Thoracic aorta endothelial cell (primary cell): ENCODE data around the gene RETSAT. TPM values are rescaled to one million over a fixed set of nuclear protein-coding genes. Genes with fewer than 3 reads are reported as not detected.

Experiments used
- small RNA-seq: library from RNA; depleted of rRNA; stranded (forward); fragments of <200 nt; gene quantifications from one replicate; pipeline ENCODE3, GENCODE V24; 2012
- total RNA-seq: library from RNA; depleted of rRNA; stranded (reverse); fragments of >200 nt; gene quantifications from 2 replicates; pipeline ENCODE4 v1.2.3, GENCODE V29; 2012

RETSAT gene
- 45.7 and 52.0 TPM in 2 replicates for total RNA-seq

GRCh38 chr2:85354286-85355072 lies at the start of gene RETSAT, which contains the start of gene ELMOD3:
TSS of gene RETSAT (minus strand) at chr2:85354528. CDS start at chr2:85354507, 21 bp downstream.
TSS of gene ELMOD3 (plus strand) at chr2:85354769. CDS start at chr2:85357199, 2,430 bp downstream.

GRCh38 chr2:85327822-85328617 lies 26.3 kb downstream of the RETSAT start, which contains the start of gene TGOLN2:
TSS of gene TGOLN2 (minus strand) at chr2:85327989. CDS start at chr2:85327962, 27 bp downstream.

Small RNA genes lying within 50 kb of the gene (small RNA-seq; reads per million reads assigned to genes)
- gene AC062037.1 (not detected), gene AC062037.2 (not detected), gene RF00019 (not detected), gene RN7SL113P (not detected)

Other genes with a start within 250 kb of the RETSAT start
- gene TCF7L1, start 221.1 kb downstream of the RETSAT start, total RNA-seq = 10.3 and 12.1 TPM in 2 replicates
- gene TGOLN2, start 26.5 kb downstream of the RETSAT start, total RNA-seq = 156 and 171 TPM in 2 replicates
- 11.6 and 15.0 TPM in 2 replicates for gene ELMOD3, start 241 bp upstream of the RETSAT start, total RNA-seq
- 26.0 and 36.8 TPM in 2 replicates for gene CAPG, start 55.8 kb upstream of the RETSAT start, total RNA-seq
- 0.53 TPM in 1 of 2 replicates, not detected in the other for gene SH2D6, start 64.2 kb upstream of the RETSAT start, total RNA-seq
- 201 and 210 TPM in 2 replicates for gene MAT2A, start 184.6 kb upstream of the RETSAT start, total RNA-seq
- gene GGCX, start 207.0 kb upstream of the RETSAT start, total RNA-seq = 41.6 and 42.8 TPM in 2 replicates
- gene VAMP8, start 223.1 kb upstream of the RETSAT start, total RNA-seq = 15.8 and 28.9 TPM in 2 replicates
- gene VAMP5, start 229.9 kb upstream of the RETSAT start, total RNA-seq = 47.5 and 56.0 TPM in 2 replicates
- 165 and 176 TPM in 2 replicates for gene RNF181, start 241.2 kb upstream of the RETSAT start, total RNA-seq
- 7.5 and 8.6 TPM in 2 replicates for gene TMEM150A, start 248.2 kb upstream of the RETSAT start, total RNA-seq